ENCODE measurements around the gene PLEKHF1. TPM values are rescaled to one million over a fixed set of nuclear protein-coding genes. Genes with fewer than 3 reads are reported as not detected.

PLEKHF1 gene
- total RNA-seq, 1 donor from 2014 or later, result 0.96 TPM

DNA sequence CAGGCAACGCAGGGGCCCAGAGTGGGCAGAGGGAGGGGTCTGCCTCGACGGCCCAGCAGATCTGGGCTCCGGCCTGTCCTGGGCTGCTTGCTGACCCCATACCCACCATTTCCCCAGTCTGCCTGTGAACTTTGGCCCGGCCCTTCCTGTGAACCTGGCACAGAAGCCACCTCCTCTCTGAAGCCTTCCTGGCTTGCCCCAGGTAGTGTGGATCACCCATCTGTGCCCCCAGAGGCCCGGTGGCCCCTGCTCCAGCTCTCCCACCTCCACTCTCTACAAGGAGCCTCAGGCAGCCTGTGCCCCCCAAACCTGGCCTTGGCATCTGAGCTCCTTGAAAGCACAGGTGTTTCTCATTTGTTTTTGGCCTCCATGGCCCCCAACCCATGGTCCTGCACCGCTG is 15.7 kb downstream of the PLEKHF1 start:
- no peak overlapping the region for H3K27ac Mint-ChIP-seq (ENCODE audit: unreplicated experiment)
- H3K27me3 Mint-ChIP-seq (ENCODE audit: unreplicated experiment), result peaks cover 6% of the 10 kb centered on the region
- H3K9me3 Mint-ChIP-seq (ENCODE audit: unreplicated experiment), result peaks cover 8% of the 10 kb centered on the region
- H3K4me1 Mint-ChIP-seq (ENCODE audit: low read depth, unreplicated experiment), result peaks cover 2% of the 10 kb centered on the region
- H3K4me3 Mint-ChIP-seq (ENCODE audit: unreplicated experiment), result no peak overlapping the region
- DNase-seq, result no peak
- no peaks in the 10 kb centered on the region for H3K36me3 Mint-ChIP-seq (ENCODE audit: unreplicated experiment)
- TF ChIP-seq, protein P1, sequence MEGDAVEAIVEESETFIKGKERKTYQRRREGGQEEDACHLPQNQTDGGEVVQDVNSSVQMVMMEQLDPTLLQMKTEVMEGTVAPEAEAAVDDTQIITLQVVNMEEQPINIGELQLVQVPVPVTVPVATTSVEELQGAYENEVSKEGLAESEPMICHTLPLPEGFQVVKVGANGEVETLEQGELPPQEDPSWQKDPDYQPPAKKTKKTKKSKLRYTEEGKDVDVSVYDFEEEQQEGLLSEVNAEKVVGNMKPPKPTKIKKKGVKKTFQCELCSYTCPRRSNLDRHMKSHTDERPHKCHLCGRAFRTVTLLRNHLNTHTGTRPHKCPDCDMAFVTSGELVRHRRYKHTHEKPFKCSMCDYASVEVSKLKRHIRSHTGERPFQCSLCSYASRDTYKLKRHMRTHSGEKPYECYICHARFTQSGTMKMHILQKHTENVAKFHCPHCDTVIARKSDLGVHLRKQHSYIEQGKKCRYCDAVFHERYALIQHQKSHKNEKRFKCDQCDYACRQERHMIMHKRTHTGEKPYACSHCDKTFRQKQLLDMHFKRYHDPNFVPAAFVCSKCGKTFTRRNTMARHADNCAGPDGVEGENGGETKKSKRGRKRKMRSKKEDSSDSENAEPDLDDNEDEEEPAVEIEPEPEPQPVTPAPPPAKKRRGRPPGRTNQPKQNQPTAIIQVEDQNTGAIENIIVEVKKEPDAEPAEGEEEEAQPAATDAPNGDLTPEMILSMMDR (IDR thresholded peaks at IDR 0.05; ENCODE audit: partially characterized antibody, unreplicated experiment), result no peak

DNA sequence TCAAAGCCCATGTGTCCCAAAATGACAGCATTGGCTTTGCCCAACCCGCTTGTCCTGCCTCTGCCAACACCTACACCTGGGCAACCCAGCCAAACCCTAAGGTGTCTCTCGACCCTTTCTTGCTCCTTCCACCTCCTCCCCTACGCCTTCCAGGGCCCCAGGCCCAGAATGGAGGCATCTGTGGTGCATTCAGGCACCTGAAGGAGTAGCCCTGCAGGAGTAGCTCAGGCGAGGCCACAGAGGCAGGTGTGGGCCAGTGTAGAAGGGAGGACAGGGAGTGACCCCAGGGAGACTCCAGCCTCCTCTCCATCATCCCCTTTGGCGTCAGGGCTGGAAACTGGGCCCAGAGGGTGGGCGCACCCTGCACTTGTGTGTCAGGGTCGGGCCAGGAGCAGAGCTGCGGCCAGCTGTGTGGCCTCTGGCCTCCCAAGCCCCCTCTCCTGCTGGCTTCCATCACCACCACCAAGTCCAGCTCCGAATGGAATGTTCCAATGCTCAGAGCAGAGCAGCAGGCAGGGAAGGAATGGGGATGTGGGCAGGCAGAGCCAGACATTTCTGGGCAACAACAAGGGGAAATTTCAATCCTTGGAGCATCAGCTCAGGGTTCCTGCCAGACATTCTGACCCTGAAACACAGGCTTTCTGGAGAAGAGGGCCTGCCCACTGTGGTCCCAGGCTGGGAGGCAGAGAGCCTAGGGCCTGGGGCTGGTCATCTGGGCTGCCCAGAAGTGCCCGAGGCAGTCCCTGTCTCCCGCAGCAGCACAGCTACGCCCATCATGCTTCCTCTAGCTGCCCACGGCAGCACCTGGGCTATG is 16.4 kb downstream of the PLEKHF1 start:
- H3K4me1 Mint-ChIP-seq (ENCODE audit: low read depth, unreplicated experiment), result peaks cover 2% of the 10 kb centered on the region
- H3K27ac Mint-ChIP-seq (ENCODE audit: unreplicated experiment), result no peak overlapping the region
- peaks cover 10% of the 10 kb centered on the region for H3K9me3 Mint-ChIP-seq (ENCODE audit: unreplicated experiment)
- no peak for DNase-seq
- no peak overlapping the region for H3K4me3 Mint-ChIP-seq (ENCODE audit: unreplicated experiment)
- H3K27me3 Mint-ChIP-seq (ENCODE audit: unreplicated experiment), result peaks cover 6% of the 10 kb centered on the region
- TF ChIP-seq, protein P1 (IDR thresholded peaks at IDR 0.05; ENCODE audit: partially characterized antibody, unreplicated experiment), result no peak
- no peaks in the 10 kb centered on the region for H3K36me3 Mint-ChIP-seq (ENCODE audit: unreplicated experiment)

DNA sequence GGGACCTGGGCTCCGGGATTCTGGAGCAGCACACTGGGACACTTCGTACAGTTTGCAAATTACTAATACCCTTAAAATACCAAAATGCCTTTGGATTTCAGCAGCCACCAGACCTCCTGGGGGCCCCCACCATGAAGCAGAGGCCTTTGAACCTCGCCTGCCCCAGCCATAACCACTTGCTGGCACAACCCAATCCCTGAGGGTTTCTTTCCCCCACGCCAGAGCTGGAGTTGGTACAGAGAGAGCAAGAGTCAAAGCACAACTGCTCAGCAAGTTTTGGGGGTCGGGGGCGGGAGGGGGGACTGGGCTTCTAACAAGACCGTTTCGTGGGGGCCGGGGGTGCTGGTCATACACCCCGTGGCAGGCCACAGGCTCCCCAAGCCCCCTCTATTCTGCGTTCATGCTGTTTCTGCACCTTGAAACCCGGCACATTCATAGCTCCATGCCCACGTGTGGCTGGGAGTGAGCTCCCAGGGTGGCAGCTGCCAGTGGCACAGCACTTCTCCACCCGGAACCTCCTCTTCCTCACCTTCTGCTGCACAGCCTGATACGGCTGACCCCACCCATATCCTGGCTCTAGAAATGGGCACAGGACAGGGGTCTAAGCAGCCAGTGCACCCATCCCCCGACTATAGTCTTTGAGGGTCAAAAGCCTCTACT is 17.1 kb downstream of the PLEKHF1 start:
- H3K9me3 Mint-ChIP-seq (ENCODE audit: unreplicated experiment), result peaks cover 13% of the 10 kb centered on the region
- no peaks in the 10 kb centered on the region for H3K36me3 Mint-ChIP-seq (ENCODE audit: unreplicated experiment)
- DNase-seq, result no peak

DNA sequence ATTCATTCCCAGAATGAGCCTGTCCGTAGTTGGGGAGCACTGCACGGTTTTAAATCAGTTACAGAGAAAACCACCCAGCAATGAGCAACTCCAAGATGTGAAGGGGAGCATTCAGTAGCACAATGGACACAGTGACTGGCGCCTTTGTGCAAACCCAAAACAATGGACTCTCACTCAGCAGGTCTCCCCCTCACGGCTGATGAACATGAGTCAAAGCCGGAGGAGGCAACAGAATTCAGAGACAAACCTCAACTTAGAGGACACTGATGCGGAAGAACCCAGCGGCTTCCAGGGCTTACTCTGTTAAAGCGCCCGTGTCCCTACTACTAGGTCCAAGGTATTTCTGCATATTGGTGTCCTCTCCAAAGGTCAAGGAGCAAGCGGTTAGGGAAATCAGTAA is 17.7 kb downstream of the PLEKHF1 start:
- Mint-ChIP-seq H3K4me3 (ENCODE audit: unreplicated experiment) (no peak overlapping the region), H3K9me3 (ENCODE audit: unreplicated experiment) (peaks cover 13% of the 10 kb centered on the region)
- DNase-seq, result no peak

More for the DNA sequence above, 17.1 kb downstream of the PLEKHF1 start:
- Mint-ChIP-seq H3K4me3 (ENCODE audit: unreplicated experiment) (no peak overlapping the region), H3K27ac (ENCODE audit: unreplicated experiment) (no peak overlapping the region), H3K27me3 (ENCODE audit: unreplicated experiment) (peaks cover 6% of the 10 kb centered on the region), H3K4me1 (ENCODE audit: low read depth, unreplicated experiment) (no peaks in the 10 kb centered on the region)
- TF ChIP-seq, protein P1 (IDR thresholded peaks at IDR 0.05; ENCODE audit: partially characterized antibody, unreplicated experiment), result no peak

More for the DNA sequence above, 17.7 kb downstream of the PLEKHF1 start:
- no peak overlapping the region for H3K27ac Mint-ChIP-seq (ENCODE audit: unreplicated experiment)
- H3K36me3 Mint-ChIP-seq (ENCODE audit: unreplicated experiment), result peaks cover under 1% of the 10 kb centered on the region
- H3K27me3 Mint-ChIP-seq (ENCODE audit: unreplicated experiment), result peaks cover 7% of the 10 kb centered on the region
- TF ChIP-seq, protein P1 (IDR thresholded peaks at IDR 0.05; ENCODE audit: partially characterized antibody, unreplicated experiment), result no peak
- H3K4me1 Mint-ChIP-seq (ENCODE audit: low read depth, unreplicated experiment), result no peaks in the 10 kb centered on the region
